ENCODE measurements around the gene ACAA1.

GRCh38 chr3:38133557-38134405 lies 3.1 kb downstream of the ACAA1 start:
- TF ChIP-seq TAF1 (IDR thresholded peaks at IDR 0.05; ENCODE audit: borderline replicate concordance, low read depth, low read length) = no peak
- no peak for TF ChIP-seq CTCF (IDR thresholded peaks at IDR 0.05)
- no peak for TF ChIP-seq NFIC (IDR thresholded peaks at IDR 0.05; ENCODE audit: borderline replicate concordance)
- TF ChIP-seq RCOR1 (IDR thresholded peaks at IDR 0.05; ENCODE audit: low read length) = no peak
